CD4-positive, alpha-beta T cell treated with Interleukin-15 for 4 hours (primary cell): ENCODE results near the gene MRPL57.
"Not testable (repeated sequence)": the region's sequence is repeated elsewhere in the genome, so short reads cannot be mapped to it uniquely, and the experiment has no call there.

ENCODE experiments used
- DNase-seq: peaks from one replicate; pipeline ENCODE4 v3.0.0-alpha.2; 2020; ENCODE audit warnings: low spot score

Gene MRPL57

DNA sequence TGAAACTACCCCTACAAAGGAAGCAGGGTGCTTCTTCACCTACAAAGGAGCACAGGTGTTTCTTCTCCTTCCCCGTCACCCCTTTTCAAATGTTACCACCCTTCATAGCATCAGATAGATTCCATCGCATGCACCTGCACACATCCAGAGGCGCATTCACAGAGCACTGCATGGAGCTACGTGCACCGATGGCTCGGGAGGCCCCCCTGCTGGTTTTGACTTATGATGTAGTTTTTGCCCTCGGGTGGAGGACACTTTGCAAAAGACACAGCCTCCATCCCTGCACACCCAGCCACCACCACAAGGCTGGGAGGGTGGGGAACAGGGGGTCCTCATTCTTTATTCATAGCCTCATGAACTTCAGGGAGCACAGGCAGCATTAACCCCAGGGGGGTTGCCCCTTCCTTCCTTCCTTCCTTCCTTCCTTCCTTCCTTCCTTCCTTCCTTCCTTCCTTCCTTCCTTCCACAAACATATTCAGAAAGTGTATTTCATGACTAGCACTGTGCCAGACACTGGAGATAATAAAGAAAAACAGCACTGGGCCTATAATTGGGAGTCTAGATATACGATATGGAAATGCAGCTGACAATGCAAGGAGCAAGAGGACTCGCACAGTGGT, 21.3 kb downstream of the MRPL57 start:
- not testable (repeated sequence) for DNase-seq

DNA sequence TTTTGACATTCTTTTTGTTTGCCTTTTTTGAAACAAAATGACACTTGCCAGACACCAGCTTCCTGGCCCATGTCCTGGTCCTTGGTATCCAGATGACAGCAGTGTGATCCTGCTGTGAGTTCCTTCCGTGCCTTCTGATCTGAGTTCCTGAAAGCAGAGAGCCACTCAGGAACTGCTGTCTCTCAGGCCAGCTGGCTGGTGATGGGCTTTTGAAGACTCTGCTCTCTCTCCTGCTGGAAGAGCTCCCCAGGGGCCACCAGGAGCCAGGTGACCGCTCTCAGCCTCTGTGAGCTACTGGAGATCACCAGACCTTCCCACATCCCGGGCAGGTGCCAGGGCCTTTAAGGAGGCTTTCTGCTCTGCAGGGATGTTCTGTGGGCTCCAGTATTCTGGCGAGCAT, 21.9 kb downstream of the MRPL57 start:
- not testable (repeated sequence) for DNase-seq

DNA sequence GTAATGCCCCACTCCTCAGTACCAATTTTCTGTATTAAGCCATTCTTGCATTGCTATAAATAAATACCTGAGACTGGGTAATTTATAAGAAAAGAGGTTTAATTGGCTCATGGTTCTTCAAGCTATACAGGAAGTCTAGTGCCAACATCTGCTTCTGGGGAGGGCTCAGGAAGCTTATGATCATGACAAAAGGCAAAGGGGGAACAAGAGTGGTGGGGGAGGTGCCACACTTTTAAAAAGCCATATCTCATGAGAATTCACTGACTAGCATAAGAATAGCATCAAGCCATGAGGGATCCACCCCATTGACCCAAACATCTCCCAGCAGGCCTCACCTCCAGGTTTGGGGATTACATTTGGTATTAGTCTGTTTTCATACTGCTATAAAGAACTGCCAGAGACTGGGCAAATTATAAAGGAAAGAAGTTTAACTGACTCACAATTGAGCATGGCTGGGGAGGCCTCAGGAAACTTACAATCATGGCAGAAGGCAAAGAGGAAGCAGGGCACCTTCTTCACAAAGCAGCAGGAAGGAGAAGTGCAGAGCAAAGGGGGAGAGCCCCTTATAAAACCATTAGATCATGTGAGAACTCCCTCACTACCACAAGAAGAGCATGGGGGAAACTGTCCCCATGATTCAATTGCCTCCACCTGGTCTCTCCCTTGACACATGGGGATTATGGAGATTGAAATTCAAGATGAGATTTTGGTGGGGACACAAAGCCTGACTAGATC, 25.2 kb downstream of the MRPL57 start:
- DNase-seq, result not testable (repeated sequence)

DNA sequence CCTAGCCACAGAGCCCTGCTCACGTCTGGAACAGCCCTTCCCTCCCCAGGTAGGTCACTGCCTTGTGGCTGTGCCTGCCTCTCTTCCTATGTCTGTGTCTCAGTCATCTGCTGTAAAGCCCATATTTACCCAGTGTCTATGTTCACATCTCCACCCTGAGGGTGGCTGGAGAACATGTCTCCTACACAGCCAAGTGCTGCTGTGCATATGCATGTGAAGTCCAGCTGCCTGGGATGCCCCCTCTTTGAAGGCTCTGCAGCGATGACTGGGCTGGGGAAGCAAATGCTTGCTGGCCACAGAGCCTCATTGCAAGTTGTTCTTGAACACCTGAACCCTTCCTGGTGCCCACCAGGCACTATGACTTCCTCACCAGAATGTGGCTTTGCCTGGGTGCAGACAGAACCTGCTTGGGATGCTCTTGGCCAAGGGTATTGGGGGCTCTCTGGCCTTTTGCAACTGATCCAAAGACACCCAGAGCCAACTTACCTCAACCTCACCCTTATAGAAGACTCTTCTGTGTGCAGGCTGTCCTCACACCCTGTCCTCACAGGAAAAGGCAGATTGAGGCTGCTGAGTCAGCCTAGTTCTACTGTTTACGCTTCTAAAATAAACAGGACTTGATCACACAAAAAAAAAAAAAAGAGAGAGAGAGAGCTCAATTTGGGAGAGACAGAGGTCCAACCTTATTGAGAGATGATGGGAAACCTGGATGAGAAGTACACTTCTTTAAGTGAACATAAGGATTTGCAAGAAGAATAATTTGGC, 26.5 kb downstream of the MRPL57 start:
- DNase-seq, result no peak

DNA sequence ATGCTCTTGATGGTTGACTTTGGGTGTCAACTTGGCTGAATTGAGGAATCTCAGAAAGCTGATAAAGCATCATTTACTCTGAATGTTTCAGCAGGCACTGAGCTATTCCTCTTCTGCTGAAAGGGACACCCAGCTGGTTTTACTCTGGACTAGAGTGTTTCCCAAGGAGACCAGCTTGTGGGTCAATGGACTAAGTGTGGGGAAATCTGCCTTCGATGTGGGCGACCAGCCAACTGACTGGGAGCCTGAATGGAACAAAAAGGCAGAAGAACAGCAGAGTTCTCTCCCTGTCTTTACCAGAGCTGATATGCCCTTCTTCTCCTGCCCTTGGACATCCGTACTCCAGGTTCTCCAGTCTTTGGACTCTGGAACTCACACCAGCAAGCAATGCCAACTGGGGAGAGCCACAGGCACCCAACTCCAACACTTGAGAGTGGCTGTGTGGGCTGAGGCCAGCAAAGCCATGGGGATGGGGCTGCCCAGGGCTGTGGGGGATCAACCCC, 32.2 kb downstream of the MRPL57 start:
- DNase-seq, result no peak

DNA sequence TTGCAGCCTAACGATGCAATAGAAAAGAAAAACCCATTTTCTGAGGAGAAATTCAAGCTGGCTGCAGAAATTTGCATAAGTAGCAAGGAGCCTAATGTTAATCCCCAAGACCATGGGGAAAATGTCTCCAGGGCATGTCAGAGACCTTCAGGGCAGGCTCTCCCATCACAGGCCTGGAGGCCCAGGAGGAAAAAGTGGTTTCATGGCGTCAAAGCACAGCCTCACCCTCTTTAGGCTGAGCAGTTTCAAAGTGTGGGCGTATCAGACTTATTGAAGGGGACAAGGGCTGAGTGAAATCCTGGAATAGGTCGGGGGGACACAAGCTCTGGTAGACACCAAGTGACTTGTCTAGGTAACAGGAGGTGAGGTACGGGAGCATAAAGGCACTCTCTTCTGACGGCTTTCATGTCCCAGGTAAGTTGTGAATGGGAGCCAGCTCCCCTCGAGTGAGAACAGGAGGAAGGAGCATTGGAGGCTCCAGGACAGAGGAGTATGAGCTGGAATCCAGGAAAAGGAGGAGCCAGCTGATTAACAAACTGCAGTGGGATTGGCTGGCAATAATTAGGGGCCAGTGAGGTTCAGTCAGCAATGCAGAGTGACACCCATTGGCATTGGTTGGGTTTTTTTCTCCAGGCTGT, 35.8 kb downstream of the MRPL57 start:
- DNase-seq, result no peak

DNA sequence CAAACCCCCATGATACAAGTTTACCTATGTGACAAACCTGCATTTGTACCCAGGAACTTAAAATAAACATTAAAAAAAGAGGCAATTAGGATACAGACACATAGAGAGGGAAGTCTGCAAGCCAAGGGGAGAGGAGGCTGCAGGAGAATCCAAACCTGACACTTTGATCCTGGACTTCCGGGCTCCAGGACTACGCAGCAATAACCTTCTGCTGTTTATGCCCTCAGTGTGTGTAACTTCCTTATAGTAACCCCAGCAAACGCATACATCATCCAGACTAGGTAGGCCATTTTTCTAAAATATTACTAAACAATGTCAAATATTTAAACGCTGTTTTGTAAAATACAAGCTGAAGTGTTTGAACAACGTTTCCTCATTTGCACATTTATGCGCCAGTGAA, 39.0 kb downstream of the MRPL57 start:
- DNase-seq, result not testable (repeated sequence)

DNA sequence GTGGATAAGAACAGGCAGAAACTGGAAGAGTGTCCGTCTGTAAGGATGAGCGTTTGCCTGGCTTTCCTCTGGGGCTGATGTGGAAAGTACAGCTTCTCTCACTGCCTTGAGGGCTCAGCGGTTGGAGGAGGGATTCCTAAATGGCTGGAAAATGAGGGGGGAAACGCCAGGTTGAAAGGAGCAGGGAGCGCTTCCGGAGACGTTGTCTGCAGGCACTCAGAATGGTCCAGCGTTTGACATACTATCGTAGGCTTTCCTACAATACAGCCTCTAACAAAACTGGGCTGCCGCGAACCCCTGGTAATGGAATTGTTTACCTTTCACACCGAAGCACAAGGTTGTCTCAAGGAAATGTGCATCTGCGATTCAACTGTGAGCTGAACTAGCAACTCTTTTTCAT, 39.9 kb downstream of the MRPL57 start:
- DNase-seq, result no peak

DNA sequence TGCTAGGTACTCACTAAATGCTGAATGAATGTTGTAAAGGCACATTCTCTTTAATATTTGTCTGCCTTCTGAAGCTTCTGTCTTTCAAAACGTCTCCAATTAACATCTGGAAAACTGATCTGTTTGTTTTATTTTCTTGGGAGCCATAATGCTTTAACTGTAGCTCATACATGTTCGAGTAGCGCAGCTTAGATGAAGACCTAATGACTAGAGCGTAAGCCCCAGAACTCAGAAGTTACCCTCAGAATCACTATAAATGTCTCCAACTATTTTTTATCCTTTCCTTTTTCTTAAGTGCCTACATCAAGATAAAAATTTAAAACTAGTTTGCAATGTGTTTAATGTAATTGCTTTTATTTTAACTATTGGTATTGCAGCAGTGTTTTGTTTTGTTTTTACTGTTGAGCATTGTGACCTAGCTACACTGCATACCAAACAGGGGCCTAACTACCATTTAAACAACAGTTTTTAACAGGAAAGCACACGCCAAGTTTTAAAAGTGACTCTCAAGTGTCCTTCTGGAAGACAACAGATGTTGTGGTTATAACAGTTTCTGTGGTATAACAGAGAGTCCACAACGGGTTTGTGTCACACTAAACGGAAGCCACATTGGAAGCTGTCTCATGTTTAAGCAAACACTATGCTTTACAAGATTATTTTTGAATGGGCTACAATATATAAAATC, 42.0 kb downstream of the MRPL57 start:
- peak; percentile 10 for DNase-seq

DNA sequence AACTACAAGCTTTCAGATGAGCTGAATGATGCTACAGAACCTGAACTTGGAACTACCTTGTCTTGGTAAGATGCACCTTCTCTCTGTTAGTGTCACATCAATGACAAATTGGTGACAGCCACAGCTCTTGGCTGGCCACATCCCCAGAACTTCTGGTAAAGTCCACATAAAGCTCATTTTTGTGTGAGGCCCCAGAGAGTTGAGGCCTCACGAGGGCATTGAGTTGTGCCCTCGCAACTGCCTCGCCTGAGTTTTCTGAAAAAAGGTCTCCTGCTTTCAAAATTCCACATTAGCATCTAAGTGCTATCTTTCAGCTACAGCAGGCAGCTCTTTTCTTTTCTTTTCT, 42.6 kb downstream of the MRPL57 start:
- no peak for DNase-seq

DNA sequence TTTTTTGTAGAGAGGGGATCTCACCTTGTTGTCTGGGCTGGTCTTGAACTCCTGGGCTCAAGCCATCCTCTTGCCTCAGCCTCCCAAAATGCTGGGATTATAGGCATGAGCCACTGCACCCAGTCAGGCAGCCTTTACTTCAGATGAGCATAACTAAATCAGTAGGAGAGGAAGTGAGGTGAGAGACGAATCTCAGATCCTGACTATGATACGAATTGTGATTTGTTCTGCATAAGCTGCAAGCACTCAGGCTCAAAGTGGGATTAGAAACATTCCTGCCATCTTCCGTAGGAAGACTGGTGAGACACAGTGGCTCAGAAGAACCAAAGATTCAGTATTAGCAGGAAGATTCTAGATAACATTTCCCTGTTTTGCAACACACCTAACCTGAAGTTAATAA, 43.3 kb downstream of the MRPL57 start:
- not testable (repeated sequence) for DNase-seq

DNA sequence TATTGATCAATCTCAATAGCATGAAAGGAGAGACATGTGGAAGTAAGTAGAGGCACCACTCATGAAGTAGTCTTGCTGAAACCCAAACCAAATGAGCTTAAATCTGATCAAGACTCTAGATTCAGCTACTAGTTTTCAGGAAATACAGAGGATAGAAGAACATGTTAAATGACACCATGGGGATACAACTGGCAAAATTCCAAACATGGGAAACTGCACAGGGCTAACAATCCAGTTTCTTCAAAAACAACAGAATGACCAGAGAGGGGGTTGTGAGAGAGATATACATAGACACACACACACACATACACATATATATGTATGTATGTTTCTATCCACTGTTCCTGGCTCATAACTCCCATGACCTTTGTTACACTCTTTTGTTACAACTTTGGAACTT, 44.8 kb downstream of the MRPL57 start:
- DNase-seq, result no peak

DNA sequence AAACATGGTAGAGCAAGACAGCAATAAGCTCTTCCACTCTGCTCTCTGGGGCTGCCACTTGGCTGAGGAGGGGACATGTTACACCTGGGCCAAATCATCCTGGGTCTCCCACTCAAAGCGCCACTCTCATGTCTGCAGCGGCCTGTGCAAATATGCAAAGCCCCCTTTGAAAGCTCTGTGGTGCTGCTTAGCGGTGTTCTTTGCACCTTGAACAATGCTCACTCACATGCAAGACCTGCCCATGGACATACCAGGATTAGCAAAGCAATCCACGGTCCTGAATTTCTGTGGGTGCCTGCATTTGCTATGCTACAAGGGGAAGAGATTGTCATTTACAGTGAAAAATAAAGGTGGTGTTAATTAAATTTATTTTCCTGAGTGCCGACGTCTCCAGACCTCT, 48.6 kb downstream of the MRPL57 start:
- DNase-seq, result no peak

DNA sequence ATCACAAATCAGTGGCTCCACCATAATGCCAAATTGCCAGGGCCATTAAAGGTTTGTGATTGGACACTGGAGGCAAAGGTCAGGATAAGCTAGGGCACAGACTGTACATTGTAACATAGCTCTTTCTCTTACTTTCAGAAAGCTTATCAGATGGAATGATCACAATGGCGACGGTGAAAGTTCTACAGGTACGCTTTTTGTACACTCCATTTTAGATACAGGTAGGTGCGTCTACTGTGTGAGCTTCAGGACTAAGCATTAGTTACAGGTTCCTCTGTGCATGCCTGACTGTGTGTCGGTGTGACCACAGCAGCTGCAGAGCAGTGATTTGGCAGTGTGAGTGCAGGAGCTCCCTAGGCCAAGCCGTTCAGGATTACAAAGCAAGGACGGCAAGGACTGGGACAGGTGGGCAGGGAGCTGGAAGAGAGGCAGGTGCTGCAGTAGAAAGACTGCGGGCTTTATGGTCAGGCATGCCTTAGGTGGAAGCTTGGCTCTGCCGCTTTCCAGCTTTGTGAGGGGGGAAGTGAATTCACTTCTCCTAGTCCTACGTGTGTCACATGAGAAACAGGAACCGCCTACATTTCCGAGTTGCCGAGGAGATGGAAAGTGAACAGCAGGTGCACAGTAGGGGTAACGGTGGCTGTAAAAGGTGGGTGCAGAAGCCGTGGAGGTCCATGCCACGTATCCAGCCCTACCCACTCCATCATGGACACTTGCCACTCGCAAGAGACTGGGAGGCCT, 49.6 kb downstream of the MRPL57 start:
- DNase-seq, result no peak

DNA sequence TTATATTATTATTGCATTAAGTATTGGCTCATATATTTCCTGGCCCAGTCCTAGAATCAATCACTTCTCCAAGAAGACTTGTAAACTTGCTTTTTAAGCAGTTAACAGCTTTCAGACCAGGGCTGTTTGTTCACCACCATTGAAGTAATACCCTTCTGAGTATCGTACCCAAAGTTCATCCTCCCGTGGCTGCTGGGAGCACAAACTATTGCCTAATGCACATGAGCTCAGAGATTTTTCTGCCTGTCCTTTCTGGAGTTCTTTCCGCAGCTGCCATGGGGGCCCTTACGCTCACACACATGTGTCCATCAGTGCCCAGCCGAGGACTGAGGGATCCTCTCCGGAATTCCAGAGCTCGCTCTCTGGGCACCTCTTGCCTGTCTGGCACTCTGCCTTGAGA, 51.5 kb downstream of the MRPL57 start:
- no peak for DNase-seq
